GM12878 (cell line): ENCODE results near the gene AGBL1. TPM values are rescaled to one million over a fixed set of nuclear protein-coding genes. Genes with fewer than 3 reads are reported as not detected.

Experiments used
- ATAC-seq: fragments of 200-7000 bp; cut with Tn5 transposase; 3 replicates; pipeline ENCODE4 v1.9.1; 2020; ENCODE audit warnings: mild to moderate bottlenecking, moderate library complexity
- BruUV-seq: library from RNA; stranded (reverse); fragments of 400-500 nt; replicated peaks from 2 replicates; lab custom pipeline; 2021; lab: Mats Ljungman, UMichigan
- CTCF ChIA-PET: fragments of 300-600 bp; sonication (Branson Sonifier 250); formaldehyde crosslinking; extraction: SDS; loops from one replicate; lab custom pipeline; 2021; ENCODE audit warnings: inconsistent platforms; lab: Yijun Ruan, JAX
- POLR2A ChIA-PET: fragments of 350-600 bp; formaldehyde crosslinking; extraction: SDS; loops from one replicate; lab custom pipeline; 2021; ENCODE audit warnings: inconsistent platforms; lab: Charles Lee
- RAD21 ChIA-PET: fragments of 300-600 bp; sonication (Branson Sonifier 250); formaldehyde crosslinking; loops from one replicate; lab custom pipeline; 2023; ENCODE audit warnings: antibody characterized with exemption; ENCODE audit not compliant: unreplicated experiment; lab: Charles Lee
- SMC1A ChIA-PET: fragments of 300-600 bp; sonication (Branson Sonifier 250); formaldehyde crosslinking; loops from one replicate; lab custom pipeline; 2023; ENCODE audit not compliant: unreplicated experiment, uncharacterized antibody; lab: Charles Lee
- DNase-seq: peaks from one replicate; pipeline ENCODE4 v3.0.0-alpha.2; 2011; ENCODE audit warnings: low read depth, low spot score
- FAIRE-seq: peaks from 3 replicates; lab custom pipeline; 2011; peaks lifted over from hg19 to GRCh38; lab: Jason Lieb, UNC
- H2AFZ ChIP-seq: 2 replicates; pipeline ENCODE4 v1.6.0; 2011; ENCODE audit warnings: low read depth, low read length, control low read depth; ENCODE audit not compliant: control insufficient read depth
- H3K27ac ChIP-seq: 2 replicates; pipeline ENCODE4 v1.5.1; 2011; ENCODE audit warnings: control low read depth; ENCODE audit not compliant: control insufficient read depth, insufficient read depth
- H3K27me3 ChIP-seq, 2 experiments: replicated peaks in 1 of 2; 2 replicates each; pipeline versions ENCODE4 v1.6.0 to v1.6.1; 2011; ENCODE audit warnings: low read length in 1 of 2; ENCODE audit not compliant: control insufficient read depth in 2 of 2, insufficient read depth in 2 of 2
- H3K36me3 ChIP-seq, 2 experiments: 2 replicates each; pipeline ENCODE4 v1.5.1; 2011; ENCODE audit warnings: low read length in 1 of 2; ENCODE audit not compliant: control insufficient read depth in 2 of 2, insufficient read depth in 2 of 2
- H3K4me1 ChIP-seq: 2 replicates; pipeline ENCODE4 v1.6.1; 2011; ENCODE audit warnings: mild to moderate bottlenecking, low read length, moderate library complexity, mixed read lengths; ENCODE audit not compliant: control insufficient read depth, insufficient read depth
- H3K4me2 ChIP-seq: 2 replicates; pipeline ENCODE4 v1.6.0; 2011; ENCODE audit warnings: control low read depth; ENCODE audit not compliant: control insufficient read depth, insufficient read depth
- H3K4me3 ChIP-seq: fragments of 200-600 bp; sonication (generic); 2 replicates; pipeline ENCODE4 v1.5.1; 2016
- H3K79me2 ChIP-seq: 2 replicates; pipeline ENCODE4 v1.6.0; 2011; ENCODE audit warnings: low read length; ENCODE audit not compliant: control insufficient read depth, insufficient read depth
- H3K9ac ChIP-seq: 2 replicates; pipeline ENCODE4 v1.8.0; 2011; ENCODE audit warnings: low read length, control low read depth, mixed read lengths; ENCODE audit not compliant: control insufficient read depth, insufficient read depth
- H3K9me3 ChIP-seq: replicated peaks from 3 replicates; pipeline ENCODE4 v1.5.1; 2011; ENCODE audit warnings: mild to moderate bottlenecking, low read length; ENCODE audit not compliant: control insufficient read depth, insufficient read depth
- H4K20me1 ChIP-seq: 2 replicates; pipeline ENCODE4 v1.6.0; 2011; ENCODE audit not compliant: control insufficient read depth, insufficient read depth
- ATF3 ChIP-seq: IDR thresholded peaks from 2 replicates; pipeline ENCODE4 v1.6.1; 2011; ENCODE audit warnings: low read depth, mild to moderate bottlenecking, low read length, moderate library complexity, borderline replicate concordance; ENCODE audit errors: extremely low read depth
- BCL11A ChIP-seq: IDR thresholded peaks from 2 replicates; pipeline ENCODE4 v1.6.1; 2011; ENCODE audit warnings: low read depth, low read length
- LARP7 ChIP-seq: fragments of 450-650 bp; IDR thresholded peaks from 2 replicates; pipeline ENCODE4 v1.6.1; 2017; ENCODE audit warnings: mild to moderate bottlenecking
- MTA2 ChIP-seq: fragments of 450-650 bp; IDR thresholded peaks from 2 replicates; pipeline ENCODE4 v1.6.1; 2016; ENCODE audit warnings: low read depth, mild to moderate bottlenecking, moderate library complexity
- RUNX3 ChIP-seq: IDR thresholded peaks from 2 replicates; pipeline ENCODE4 v1.6.1; 2012; ENCODE audit warnings: low read length, inconsistent platforms
- SIN3A ChIP-seq: IDR thresholded peaks from 2 replicates; pipeline ENCODE4 v1.6.1; 2012; ENCODE audit warnings: low read depth, low read length, improper control_type of control experiment
- ZNF687 ChIP-seq: fragments of 450-650 bp; IDR thresholded peaks from 2 replicates; pipeline ENCODE4 v1.6.1; 2017; ENCODE audit warnings: mild to moderate bottlenecking, moderate library complexity
- WGBS: methylation state at CpG from one replicate; pipeline ENCODE4 v1.1.6; 2016; ENCODE audit warnings: low lambda C conversion rate; ENCODE audit not compliant: insufficient replicate concordance, insufficient coverage; ENCODE audit errors: missing lambda C conversion rate; 5-methylcytosine and 5-hydroxymethylcytosine counted together
- in situ Hi-C: fragments of 300-500 bp; cut with MboI; formaldehyde crosslinking; loops from 9 replicates; pipeline ENCODE4 v1.14.3; 2018; ENCODE audit warnings: mixed read lengths
- intact Hi-C: fragments of 100-400 bp; cut with micrococcal nuclease; formaldehyde crosslinking; loops from one replicate; pipeline ENCODE4 v1.14.2; 2022; ENCODE audit not compliant: unreplicated experiment
- polyA plus RNA-seq, 11 experiments: library from polyadenylated mRNA; depleted of rRNA in 4 of 11; unstranded in 6 of 11; stranded (reverse) in 5 of 11; fragments of >200 nt; fragmentation: Nextera tagmentation in 4 of 11; fragmentation: Illumina TruSeq in 1 of 11; extraction: Ambion mirVana in 4 of 11; extraction: Trizol in 1 of 11; gene quantifications; 1 replicate in 1 of 11; 2 replicates in 10 of 11; pipeline versions ENCODE4 v1.2.1 to v1.2.3, GENCODE V29; 2011 to 2016; ENCODE audit warnings: inconsistent platforms in 2 of 11, missing spikeins in 2 of 11, low read depth in 1 of 11
- total RNA-seq, 4 experiments: library from RNA; depleted of rRNA in 3 of 4; stranded (reverse); fragments of >200 nt in 3 of 4; fragmentation: Illumina TruSeq in 1 of 4; extraction: Trizol in 1 of 4; gene quantifications; 2 replicates each; pipeline versions ENCODE4 v1.2.1 to v1.2.3, GENCODE V29; 2013 to 2021

The AGBL1 gene
- total and polyA plus RNA-seq, 10 of the 15 experiments (the other 5 are each of a cell fraction or from before 2014, with no cell fraction given), result not detected

GRCh38 chr15:86042226-86042625 is 37.4 kb upstream of the AGBL1 start:
- intact Hi-C loops (no loop called here), in situ Hi-C loops (no loop called here)
- H3K4me3 ChIP-seq, result no peak overlapping the region
- ChIA-PET CTCF (no interaction called here), POLR2A (no interaction called here), RAD21 (no interaction called here), SMC1A (no interaction called here)
- no peak overlapping the region for H3K4me2 ChIP-seq
- TF ChIP-seq MTA2 (no peak), ZNF687 (no peak), SIN3A (no peak), ATF3 (no peak), LARP7 (no peak), BCL11A (no peak), RUNX3 (no peak)
- DNase-seq (no peak), ATAC-seq (no peak), FAIRE-seq (no peak)
- no peaks in the 10 kb centered on the region for H4K20me1 ChIP-seq
- no peak overlapping the region for H2AFZ ChIP-seq
- BruUV-seq, result no TSS peak
- H3K9ac ChIP-seq, result no peak overlapping the region
- 25% methylated on average over 1 of the region's 1 CpG for WGBS
- no peaks in the 10 kb centered on the region for H3K4me1 ChIP-seq
- H3K27me3 ChIP-seq, result no peaks in the 10 kb centered on the region
- no peaks in the 10 kb centered on the region for H3K9me3 ChIP-seq
- no peaks in the 10 kb centered on the region for H3K79me2 ChIP-seq
- H3K27ac ChIP-seq, result no peak overlapping the region
- H3K36me3 ChIP-seq, result no peaks in the 10 kb centered on the region
